Measurements from ENCODE around the gene CSNK1D.

The CSNK1D gene

GRCh38 chr17:82249896-82250581 lies 23.5 kb downstream of the CSNK1D start:
- DNase-seq (ENCODE audit: low read depth), result no peak

- DNase-seq (ENCODE audit: low read depth), result no peak
These were observed 24.5 kb downstream of the CSNK1D start for GRCh38 chr17:82248815-82249674.

- DNase-seq (ENCODE audit: low read depth), result no peak
These were observed 25.4 kb downstream of the CSNK1D start for GRCh38 chr17:82247856-82248671.

GRCh38 chr17:82247182-82247823 lies 26.2 kb downstream of the CSNK1D start:
- DNase-seq (ENCODE audit: low read depth), result no peak

- no peak for DNase-seq (ENCODE audit: low read depth)
These were observed 26.9 kb downstream of the CSNK1D start for GRCh38 chr17:82246365-82247181.

GRCh38 chr17:82246040-82246364 lies 27.5 kb downstream of the CSNK1D start:
- no peak for DNase-seq (ENCODE audit: low read depth)

GRCh38 chr17:82245134-82246039 lies 28.1 kb downstream of the CSNK1D start:
- no peak for DNase-seq (ENCODE audit: low read depth)

- DNase-seq (ENCODE audit: low read depth), result no peak
These were observed 28.9 kb downstream of the CSNK1D start for GRCh38 chr17:82244413-82245133.

- DNase-seq (ENCODE audit: low read depth), result no peak
These were observed 29.7 kb downstream of the CSNK1D start for GRCh38 chr17:82243648-82244412.

- no peak for DNase-seq (ENCODE audit: low read depth)
These were observed 30.4 kb downstream of the CSNK1D start for GRCh38 chr17:82242977-82243647.

GRCh38 chr17:82242698-82242976 lies 30.9 kb downstream of the CSNK1D start:
- DNase-seq (ENCODE audit: low read depth), result no peak

- no peak for DNase-seq (ENCODE audit: low read depth)
These were observed 31.4 kb downstream of the CSNK1D start for GRCh38 chr17:82241926-82242697.

- no peak for DNase-seq (ENCODE audit: low read depth)
These were observed 32.1 kb downstream of the CSNK1D start for GRCh38 chr17:82241183-82241925.

- no peak for DNase-seq (ENCODE audit: low read depth)
These were observed 32.9 kb downstream of the CSNK1D start for GRCh38 chr17:82240506-82241182.

- DNase-seq (ENCODE audit: low read depth), result no peak
These were observed 33.5 kb downstream of the CSNK1D start for GRCh38 chr17:82239926-82240505.

- no peak for DNase-seq (ENCODE audit: low read depth)
These were observed 34.0 kb downstream of the CSNK1D start for GRCh38 chr17:82239401-82239925.

All from activated T-helper 1 cell treated with Interleukin-2 at 50 U/mL for 16 hours (primary cell).